ENCODE data around the gene CEP72.
"Not testable (repeated sequence)": the region's sequence is repeated elsewhere in the genome, so short reads cannot be mapped to it uniquely, and the experiment has no call there.

The CEP72 gene

GRCh38 chr5:581941-582340 lies 30.2 kb upstream of the CEP72 start:
- DNase-seq = no peak

- DNase-seq = not testable (repeated sequence)
Observed at GRCh38 chr5:582445-582844, 29.7 kb upstream of the CEP72 start.

DNA sequence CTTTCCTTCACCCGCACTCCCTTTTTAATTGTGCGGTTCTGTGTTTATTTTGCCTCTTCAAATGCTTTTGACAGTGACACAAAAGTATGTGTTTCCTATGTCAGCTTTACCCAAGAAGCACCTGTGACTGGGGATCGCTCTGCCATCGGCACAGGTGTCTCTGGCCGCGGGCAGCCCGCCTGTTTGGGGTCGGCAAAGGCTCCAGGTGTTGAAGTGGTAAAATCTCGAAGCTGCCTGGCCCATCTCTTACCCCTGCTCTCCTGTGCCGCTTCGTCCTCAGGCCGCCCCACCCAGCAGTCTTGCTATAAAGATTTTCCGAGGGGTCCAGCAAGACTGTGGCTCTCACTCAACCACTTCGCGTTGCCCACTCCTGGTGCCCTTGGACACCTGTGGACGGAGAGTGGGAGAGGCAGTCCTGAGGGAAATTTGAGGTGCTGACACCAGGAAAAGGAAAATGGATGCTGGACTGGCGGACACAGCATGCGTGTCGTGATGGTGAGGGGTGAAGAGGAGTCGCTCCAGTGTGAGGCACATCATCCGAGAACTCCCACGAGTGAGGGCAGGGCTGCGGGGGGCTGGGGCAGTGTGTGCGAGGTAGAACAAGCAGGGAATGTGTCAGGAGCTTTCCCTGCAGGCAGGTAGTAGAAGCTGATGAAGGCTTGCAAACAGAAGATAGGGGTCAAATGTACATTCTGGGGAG lies 29.1 kb upstream of the CEP72 start:
- no peak for DNase-seq

- DNase-seq = no peak
Observed at GRCh38 chr5:583645-584044, 28.5 kb upstream of the CEP72 start.

DNA sequence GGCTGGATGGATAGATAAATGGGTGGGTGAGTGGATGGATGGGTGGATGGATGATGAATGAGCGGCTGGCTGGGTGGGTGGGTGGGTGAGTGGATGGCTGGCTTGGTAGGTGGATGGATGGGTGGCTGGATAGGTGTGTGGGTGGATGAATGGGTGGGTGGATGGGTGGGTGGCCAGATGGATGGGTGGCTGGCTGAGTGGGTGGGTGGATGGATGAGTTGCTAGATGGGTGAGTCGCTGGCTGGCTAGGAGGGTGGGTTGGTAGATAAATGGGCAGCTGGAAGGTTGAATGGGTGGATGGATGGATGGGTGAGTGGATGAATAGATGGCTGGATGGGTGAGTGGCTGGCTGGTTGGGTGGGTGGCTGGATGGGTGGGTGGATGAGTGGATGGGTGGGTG lies 27.9 kb upstream of the CEP72 start:
- no peak for DNase-seq

DNA sequence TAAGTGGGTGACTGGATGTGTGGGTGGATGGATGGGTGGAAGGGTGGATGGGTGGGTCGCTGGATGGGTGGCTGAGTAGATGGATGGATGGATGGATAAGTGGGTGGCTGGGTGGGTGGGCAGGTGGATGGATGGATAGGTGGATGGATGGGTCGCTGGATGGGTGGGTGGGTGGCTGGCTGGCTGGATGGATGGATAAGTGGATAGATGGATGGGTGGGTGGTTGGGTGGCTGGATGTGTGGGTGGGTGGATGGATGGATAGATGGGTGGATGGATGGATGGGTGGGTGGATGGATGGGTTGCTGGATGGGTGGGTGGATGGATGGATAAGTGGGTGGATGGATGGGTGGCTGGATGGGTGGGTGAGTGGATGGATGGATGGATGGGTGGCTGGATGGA lies 27.3 kb upstream of the CEP72 start:
- no peak for DNase-seq

DNA sequence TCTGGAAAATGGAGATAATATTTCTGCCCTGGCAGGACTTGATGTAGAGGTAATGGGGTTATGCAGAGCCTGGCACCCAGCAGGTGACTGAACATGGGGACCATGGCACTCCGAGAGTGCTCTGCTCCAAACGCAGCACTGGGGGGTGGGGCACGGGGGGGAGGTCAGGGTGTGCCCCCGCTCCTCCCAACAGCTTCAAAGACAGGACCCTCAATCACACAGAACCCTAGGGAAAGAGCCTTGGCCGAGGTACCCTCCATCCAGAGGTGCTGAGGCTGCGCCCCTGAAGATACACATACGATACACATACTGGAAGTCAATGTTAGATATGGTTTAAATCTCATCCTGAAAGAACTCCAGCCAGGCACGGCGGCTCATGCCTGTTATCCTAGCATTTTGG lies 26.6 kb upstream of the CEP72 start:
- DNase-seq = no peak

GRCh38 chr5:585962-586628 lies 26.0 kb upstream of the CEP72 start:
- no peak for DNase-seq

GRCh38 chr5:586751-587285 lies 25.3 kb upstream of the CEP72 start:
- DNase-seq = no peak

DNA sequence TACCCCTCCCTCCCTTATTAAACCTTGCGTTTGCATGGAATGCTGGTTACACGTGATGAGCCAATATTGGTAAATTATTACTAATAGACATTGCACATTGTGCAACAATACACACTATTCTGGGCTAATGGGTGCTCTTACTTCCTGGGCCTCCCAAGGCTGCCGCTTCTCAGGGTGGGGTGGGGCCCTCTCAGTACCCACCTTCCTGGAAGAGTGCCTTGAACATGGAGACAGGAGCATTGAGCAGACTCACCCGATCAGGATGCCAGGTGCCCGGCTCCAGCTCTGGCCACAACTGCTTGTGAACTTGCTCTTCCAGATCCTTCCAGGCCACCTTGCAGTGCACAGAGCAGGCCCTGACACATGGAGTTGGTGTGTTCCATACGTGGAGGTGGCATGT lies 24.7 kb upstream of the CEP72 start:
- DNase-seq = no peak

DNA sequence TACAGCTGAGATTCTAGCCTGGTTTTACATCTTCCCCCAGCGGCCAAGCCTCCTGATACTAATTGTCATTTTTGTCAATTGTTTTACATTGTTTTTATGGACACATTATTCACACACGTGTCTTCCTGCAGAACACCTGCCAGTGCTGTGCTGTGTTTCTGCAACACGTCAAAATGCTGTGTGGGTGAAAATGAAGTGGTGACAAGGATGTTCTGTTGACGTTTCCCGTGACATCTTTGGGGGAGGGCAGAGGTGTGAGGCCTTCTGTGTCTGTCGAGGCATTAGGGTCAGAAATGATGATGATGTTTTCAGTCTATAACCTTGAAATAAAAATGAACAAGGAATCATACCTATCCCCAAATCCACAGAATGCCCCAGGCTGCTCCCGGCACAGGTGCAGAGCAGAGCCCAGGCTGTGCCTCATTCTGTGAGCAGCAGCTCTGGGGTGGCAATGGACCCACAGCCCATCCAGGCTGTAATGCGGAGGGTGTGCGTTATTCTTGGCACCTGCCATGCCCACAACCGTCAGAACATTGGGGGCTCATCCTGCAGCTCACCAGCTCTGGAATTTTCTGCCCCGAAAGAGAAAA lies 23.6 kb upstream of the CEP72 start:
- no peak for DNase-seq

DNA sequence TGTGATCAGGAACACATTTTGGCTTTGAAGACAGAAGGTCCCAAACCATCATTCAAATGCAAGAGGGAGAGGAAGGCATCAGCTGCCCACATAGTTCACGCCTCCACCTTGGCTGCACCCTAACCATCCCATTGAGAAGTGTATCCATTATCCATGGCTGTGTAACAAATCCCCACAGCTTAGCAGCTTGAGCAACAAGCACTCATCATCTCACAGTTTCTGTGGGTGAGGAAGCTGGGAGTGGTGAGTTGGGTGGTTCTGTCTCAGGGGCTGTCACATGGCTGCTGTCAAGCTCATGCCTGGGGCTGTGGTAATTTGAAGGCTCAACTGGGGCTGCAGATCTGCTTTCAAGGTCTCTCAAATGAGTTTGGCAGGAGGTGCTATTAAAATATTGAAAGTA lies 23.0 kb upstream of the CEP72 start:
- DNase-seq = no peak

GRCh38 chr5:589588-589987 lies 22.6 kb upstream of the CEP72 start:
- no peak for DNase-seq

DNA sequence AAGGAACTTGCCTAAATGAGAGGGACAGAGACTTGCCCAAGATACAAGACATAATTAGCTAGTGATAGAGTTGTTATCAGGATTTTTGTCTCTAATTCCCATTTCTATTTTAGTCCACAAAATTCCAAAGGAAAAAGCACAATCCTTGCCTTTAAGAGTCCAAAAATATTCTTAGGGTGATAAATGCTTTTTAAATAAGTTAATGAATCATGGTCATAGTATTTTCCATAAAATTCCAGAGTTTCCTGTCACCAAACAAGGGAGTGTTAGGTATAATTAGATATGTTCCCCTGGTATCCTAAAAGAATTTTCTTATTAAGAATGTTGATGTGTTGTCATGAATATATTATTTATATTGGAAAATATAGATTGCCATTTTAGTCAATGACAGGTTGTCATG lies 21.8 kb upstream of the CEP72 start:
- no peak for DNase-seq

DNA sequence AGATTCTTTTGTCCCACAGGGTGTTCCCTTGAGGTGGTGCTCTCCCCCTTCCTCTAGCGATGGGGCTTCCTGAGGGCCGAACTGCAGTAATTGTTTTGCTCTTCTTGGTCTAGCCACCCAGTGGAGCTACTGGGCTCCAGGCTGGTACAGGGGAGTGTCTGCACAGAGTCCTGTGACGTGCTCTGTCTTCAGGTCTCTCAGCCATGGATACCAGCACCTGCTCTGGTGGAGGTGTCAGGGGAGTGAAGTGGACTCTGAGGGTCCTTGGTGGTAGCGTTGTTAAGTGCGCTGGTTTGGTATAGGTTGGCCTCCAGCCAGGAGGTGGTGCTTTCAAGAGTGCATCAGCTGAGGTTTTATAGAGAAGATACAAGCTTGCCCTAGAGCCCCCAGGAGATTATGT lies 20.4 kb upstream of the CEP72 start:
- DNase-seq = peak; percentile 91 to 97

- DNase-seq = no peak
Observed at GRCh38 chr5:592158-592557, 20.0 kb upstream of the CEP72 start.

DNA sequence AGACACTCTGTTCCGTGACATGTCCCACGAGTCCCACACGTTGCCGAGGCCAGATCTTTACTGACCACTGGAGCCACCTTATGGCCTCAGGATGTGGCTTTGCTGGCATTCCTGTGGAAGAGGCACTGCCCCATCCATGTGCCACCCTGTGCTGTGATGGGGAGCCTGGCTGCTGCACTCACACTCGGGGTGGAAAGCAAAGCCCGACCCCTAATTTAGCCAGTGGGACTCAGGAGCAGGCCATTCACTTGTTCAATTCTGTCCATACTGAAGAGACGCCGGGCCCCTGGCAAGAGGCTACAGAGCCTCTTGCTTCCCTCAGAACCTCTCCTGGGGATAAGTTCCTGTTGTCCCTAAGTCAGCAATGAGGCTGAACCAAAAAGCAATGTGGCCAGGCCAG lies 18.6 kb upstream of the CEP72 start:
- DNase-seq = no peak

GRCh38 chr5:594226-594860 lies 17.8 kb upstream of the CEP72 start:
- no peak for DNase-seq

- DNase-seq = no peak
Observed at GRCh38 chr5:595285-595875, 16.8 kb upstream of the CEP72 start.

DNA sequence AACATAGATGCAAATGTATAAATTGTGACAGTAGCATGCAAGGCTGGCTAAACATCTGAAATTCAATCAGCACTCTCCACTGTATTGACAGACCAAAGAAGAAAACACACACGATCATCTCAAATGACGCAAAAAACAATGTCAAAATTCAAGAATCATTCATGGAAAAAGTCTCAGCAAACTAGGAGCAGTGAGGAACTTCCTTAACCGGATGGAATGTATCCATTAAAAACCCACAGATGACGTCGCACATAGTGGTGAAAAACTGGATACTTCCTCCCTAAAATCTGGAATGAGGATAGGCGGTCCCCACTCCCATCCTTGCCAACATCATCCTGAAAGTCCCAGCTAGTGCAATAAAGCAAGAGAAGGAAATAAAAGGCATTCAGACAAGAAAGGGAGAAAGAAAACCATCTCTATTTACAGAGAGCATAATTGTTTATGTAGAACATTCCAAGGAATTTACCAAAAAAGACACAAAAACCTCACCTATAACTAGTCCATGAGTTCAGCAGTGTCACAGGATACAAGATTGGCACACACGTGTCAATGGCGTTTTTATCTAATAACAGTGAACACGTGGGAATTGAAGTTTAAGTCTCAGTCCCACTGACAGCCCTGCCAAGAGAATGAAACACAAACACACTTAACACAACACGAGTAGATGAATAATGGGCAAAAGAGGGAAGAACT lies 14.1 kb upstream of the CEP72 start:
- no peak for DNase-seq

DNA sequence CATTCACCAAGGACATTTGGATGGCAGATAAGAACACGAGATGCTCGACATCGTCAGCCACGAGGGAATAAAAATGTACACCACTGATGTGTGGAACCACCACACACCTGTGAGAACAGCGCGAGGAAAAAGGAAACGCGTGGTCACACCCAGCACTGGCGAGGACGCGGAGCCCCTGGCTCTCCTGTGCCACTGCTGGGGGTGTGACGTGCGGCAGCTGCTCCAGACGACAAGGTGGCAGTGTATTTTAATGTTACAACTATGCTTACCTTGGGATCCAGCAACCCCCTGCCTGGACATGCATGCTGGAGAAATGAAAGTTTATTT lies 13.6 kb upstream of the CEP72 start:
- DNase-seq = no peak

DNA sequence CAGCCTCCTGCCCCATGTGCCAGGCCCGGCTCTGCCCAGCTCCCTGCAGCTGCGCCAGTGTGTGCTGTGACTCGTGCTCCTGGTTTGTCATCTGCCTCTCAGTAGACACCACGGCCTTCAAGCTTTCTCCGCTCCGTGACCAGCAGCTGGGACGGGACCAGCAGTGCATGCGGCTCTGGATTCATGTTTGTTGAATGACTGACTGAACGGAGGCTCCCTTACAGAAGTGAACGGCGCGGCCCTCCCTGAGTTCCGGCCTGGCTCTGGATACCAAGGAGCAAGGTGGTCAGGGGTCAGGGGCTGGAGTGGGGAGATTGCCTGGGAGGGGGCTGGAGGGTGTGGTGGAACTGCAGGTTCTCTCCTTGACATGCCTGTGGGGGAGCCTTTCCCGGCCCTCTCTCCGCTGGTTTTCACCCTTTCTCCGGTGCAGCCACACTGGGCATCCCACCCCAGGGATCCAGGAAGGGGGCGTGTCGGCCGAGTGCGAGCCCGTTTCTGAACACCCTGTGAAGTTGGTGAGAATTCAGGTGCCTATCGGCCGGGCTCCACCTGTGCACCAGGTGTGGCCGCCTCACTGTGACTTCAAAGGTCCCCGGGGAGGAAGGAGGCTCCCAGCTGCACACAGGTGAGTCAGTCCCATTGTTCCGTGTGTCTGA lies 11.1 kb upstream of the CEP72 start:
- DNase-seq = no peak
